ENCODE measurements around the gene NCAM2.

- TF ChIP-seq, protein P1, sequence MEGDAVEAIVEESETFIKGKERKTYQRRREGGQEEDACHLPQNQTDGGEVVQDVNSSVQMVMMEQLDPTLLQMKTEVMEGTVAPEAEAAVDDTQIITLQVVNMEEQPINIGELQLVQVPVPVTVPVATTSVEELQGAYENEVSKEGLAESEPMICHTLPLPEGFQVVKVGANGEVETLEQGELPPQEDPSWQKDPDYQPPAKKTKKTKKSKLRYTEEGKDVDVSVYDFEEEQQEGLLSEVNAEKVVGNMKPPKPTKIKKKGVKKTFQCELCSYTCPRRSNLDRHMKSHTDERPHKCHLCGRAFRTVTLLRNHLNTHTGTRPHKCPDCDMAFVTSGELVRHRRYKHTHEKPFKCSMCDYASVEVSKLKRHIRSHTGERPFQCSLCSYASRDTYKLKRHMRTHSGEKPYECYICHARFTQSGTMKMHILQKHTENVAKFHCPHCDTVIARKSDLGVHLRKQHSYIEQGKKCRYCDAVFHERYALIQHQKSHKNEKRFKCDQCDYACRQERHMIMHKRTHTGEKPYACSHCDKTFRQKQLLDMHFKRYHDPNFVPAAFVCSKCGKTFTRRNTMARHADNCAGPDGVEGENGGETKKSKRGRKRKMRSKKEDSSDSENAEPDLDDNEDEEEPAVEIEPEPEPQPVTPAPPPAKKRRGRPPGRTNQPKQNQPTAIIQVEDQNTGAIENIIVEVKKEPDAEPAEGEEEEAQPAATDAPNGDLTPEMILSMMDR (IDR thresholded peaks at IDR 0.05; ENCODE audit: low read length): no peak
- no peak for TF ChIP-seq EZH2 (IDR thresholded peaks at IDR 0.05; ENCODE audit: borderline replicate concordance, low read length)
Observed at GRCh38 chr21:21114461-21114860, 116.3 kb downstream of the NCAM2 start.

All from OCI-LY1 (cell line).